Memory B cell (primary cell): ENCODE measurements around the gene TMEM130.

Source experiments
- ATAC-seq: fragments of 150-1000 bp; cut with Tn5 transposase; 2 replicates; pipeline ENCODE4 v1.10.0; 2021; ENCODE audit warnings: low read depth, mild to moderate bottlenecking, moderate library complexity
- DNase-seq, 2 donors: peaks; one replicate each; pipeline ENCODE4 v3.0.0; 2022; ENCODE audit warnings: low spot score in 2 of 2
- H3K27ac Mint-ChIP-seq: one replicate; pipeline ENCODE4 v1.8.0; 2022; ENCODE audit warnings: mild to moderate bottlenecking, moderate library complexity, mixed read lengths
- H3K27me3 Mint-ChIP-seq: one replicate; pipeline ENCODE4 v1.8.0; 2022; ENCODE audit warnings: mixed read lengths
- H3K36me3 Mint-ChIP-seq: one replicate; pipeline ENCODE4 v1.8.0; 2022; ENCODE audit warnings: mild to moderate bottlenecking, mixed read lengths
- H3K4me1 Mint-ChIP-seq: one replicate; pipeline ENCODE4 v1.8.0; 2022; ENCODE audit warnings: mixed read lengths
- H3K4me3 Mint-ChIP-seq: one replicate; pipeline ENCODE4 v1.8.0; 2022; ENCODE audit warnings: mild to moderate bottlenecking, moderate library complexity, mixed read lengths
- H3K9me3 Mint-ChIP-seq: one replicate; pipeline ENCODE4 v1.8.0; 2022; ENCODE audit warnings: mixed read lengths

The TMEM130 gene

DNA sequence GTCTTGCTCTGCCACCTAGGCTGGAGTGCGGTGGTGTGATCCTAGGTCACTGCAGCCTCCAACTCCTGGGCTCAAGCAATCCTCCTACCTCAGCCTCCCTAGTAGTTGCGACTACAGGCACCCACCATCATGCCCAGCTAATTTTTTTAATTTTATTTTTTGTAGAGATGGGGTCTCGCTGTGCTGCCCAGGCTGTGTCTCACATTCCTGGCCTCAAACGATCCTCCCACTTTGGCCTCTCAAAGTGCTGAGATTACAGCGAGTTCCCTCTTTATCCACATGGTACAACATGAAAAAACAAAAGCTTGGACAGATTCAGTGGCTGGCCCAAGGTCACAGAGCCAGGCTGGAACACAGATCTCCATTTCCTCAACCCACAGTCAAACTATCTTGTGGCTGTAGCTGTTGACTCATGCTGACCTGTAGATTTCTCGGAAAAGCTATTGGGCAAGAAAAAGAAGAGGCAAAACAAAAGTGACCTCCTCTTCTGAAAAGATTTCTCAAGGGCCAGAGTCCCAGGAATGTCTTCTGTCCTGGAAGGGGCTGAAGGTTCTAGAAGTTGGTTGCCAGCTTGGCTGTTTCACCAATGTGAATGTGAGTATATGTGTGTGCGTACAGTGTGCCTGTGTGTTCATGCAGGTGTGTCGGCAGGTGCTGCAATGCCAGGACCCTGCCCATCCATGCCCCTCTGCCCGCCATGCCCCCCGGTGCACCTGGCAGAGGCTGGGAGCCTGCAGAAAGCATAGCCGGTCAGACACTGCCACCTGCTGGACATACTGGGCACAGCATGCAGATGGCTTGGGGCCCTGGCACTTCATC lies 28.4 kb downstream of the TMEM130 start:
- no peaks in the 10 kb centered on the region for H3K36me3 Mint-ChIP-seq
- no peak overlapping the region for H3K4me3 Mint-ChIP-seq
- ATAC-seq (peak; percentile 68), DNase-seq (peak; percentile 77 to 86)
- no peak overlapping the region for H3K27ac Mint-ChIP-seq
- no peaks in the 10 kb centered on the region for H3K9me3 Mint-ChIP-seq
- peaks cover 19% of the 10 kb centered on the region for H3K27me3 Mint-ChIP-seq
- peaks cover 3% of the 10 kb centered on the region for H3K4me1 Mint-ChIP-seq

DNA sequence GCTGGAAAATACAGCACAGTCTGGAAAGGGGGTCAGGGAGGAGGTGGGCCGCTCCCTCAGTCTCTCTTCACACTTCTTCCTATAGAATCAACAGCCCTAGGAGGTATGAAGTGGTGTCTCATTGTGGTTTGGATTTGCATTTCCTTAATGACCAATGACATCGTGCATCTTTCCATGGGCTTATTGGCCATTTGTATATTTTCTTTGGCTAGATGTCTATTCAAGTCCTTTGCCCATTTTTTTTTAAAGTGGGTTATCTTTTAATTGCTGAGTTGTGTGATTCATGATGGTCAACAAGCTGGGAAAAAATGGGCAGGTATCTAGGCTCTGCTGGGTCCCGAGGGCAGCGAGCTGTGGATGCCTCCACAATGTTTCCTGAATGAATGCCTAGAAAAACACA lies 29.1 kb downstream of the TMEM130 start:
- H3K36me3 Mint-ChIP-seq, result no peaks in the 10 kb centered on the region
- no peaks in the 10 kb centered on the region for H3K9me3 Mint-ChIP-seq
- DNase-seq (no peak), ATAC-seq (no peak)
- H3K4me3 Mint-ChIP-seq, result no peak overlapping the region
- peaks cover 19% of the 10 kb centered on the region for H3K27me3 Mint-ChIP-seq
- peaks cover 3% of the 10 kb centered on the region for H3K4me1 Mint-ChIP-seq
- no peak overlapping the region for H3K27ac Mint-ChIP-seq

GRCh38 chr7:98840096-98840495 lies 29.7 kb downstream of the TMEM130 start:
- Mint-ChIP-seq H3K4me1 (peaks cover 3% of the 10 kb centered on the region), H3K27ac (no peak overlapping the region), H3K27me3 (peaks cover 19% of the 10 kb centered on the region), H3K4me3 (no peak overlapping the region), H3K36me3 (no peaks in the 10 kb centered on the region), H3K9me3 (no peaks in the 10 kb centered on the region)
- DNase-seq, result no peak
- ATAC-seq, result no peak

DNA sequence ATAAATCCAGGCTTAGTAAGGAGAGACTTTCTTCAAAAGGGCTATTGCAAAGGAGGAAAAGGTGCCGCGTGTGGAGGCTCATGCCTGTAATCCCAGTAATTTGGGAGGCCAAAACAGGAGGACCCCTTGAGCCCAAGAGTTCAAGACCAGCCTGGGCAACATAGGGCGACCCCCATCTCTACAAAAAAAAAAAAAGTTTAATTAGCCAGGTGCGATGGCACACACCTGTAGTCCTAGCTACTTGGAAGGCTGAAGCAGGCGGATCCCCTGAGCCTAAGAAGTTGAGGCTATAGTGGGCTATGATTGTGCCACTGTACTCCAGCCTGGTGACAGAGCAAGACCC lies 32.2 kb downstream of the TMEM130 start:
- peaks cover 14% of the 10 kb centered on the region for H3K27me3 Mint-ChIP-seq
- no peak for ATAC-seq
- no peak overlapping the region for H3K27ac Mint-ChIP-seq
- no peak for DNase-seq
- H3K36me3 Mint-ChIP-seq, result no peaks in the 10 kb centered on the region
- no peak overlapping the region for H3K4me3 Mint-ChIP-seq
- peaks cover 3% of the 10 kb centered on the region for H3K4me1 Mint-ChIP-seq
- H3K9me3 Mint-ChIP-seq, result no peaks in the 10 kb centered on the region

- no peak overlapping the region for H3K27ac Mint-ChIP-seq
- no peaks in the 10 kb centered on the region for H3K9me3 Mint-ChIP-seq
- no peaks in the 10 kb centered on the region for H3K36me3 Mint-ChIP-seq
- peaks cover 3% of the 10 kb centered on the region for H3K4me1 Mint-ChIP-seq
- peaks cover 14% of the 10 kb centered on the region for H3K27me3 Mint-ChIP-seq
- no peak overlapping the region for H3K4me3 Mint-ChIP-seq
- ATAC-seq (no peak), DNase-seq (no peak)
Measured at GRCh38 chr7:98836811-98837629, 32.8 kb downstream of the TMEM130 start.

GRCh38 chr7:98834949-98835348 lies 34.9 kb downstream of the TMEM130 start:
- no peaks in the 10 kb centered on the region for H3K4me1 Mint-ChIP-seq
- DNase-seq (no peak), ATAC-seq (no peak)
- peaks cover 10% of the 10 kb centered on the region for H3K27me3 Mint-ChIP-seq
- no peak overlapping the region for H3K27ac Mint-ChIP-seq
- no peaks in the 10 kb centered on the region for H3K36me3 Mint-ChIP-seq
- H3K9me3 Mint-ChIP-seq, result no peaks in the 10 kb centered on the region
- H3K4me3 Mint-ChIP-seq, result no peak overlapping the region

DNA sequence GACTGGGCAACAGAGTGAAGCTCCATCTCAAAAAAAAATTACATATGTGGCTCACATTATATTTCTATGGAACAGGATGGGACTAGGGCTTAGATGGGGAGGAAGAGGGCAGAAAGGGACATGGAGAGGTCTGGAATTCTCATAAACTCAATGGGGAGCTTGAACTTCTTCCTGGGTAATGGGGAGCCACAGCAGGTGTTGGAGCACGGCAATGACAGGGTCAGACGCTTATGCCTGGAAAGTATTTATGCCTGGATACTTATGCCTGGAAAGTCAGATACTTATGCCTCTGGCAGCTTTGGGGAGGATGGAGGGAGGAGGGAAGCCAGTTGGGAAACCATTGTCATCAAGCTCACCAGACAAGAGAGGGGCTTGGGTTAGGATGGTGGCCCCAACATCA lies 36.8 kb downstream of the TMEM130 start:
- Mint-ChIP-seq H3K36me3 (no peaks in the 10 kb centered on the region), H3K27me3 (peaks cover 9% of the 10 kb centered on the region), H3K27ac (no peak overlapping the region), H3K4me3 (no peak overlapping the region), H3K4me1 (no peaks in the 10 kb centered on the region), H3K9me3 (no peaks in the 10 kb centered on the region)
- DNase-seq (no peak), ATAC-seq (no peak)

GRCh38 chr7:98831641-98832221 lies 38.1 kb downstream of the TMEM130 start:
- no peak overlapping the region for H3K27ac Mint-ChIP-seq
- ATAC-seq, result no peak
- H3K36me3 Mint-ChIP-seq, result no peaks in the 10 kb centered on the region
- H3K9me3 Mint-ChIP-seq, result no peaks in the 10 kb centered on the region
- DNase-seq, result no peak
- H3K27me3 Mint-ChIP-seq, result peaks cover 14% of the 10 kb centered on the region
- no peaks in the 10 kb centered on the region for H3K4me1 Mint-ChIP-seq
- no peak overlapping the region for H3K4me3 Mint-ChIP-seq

- Mint-ChIP-seq H3K4me3 (no peak overlapping the region), H3K27ac (no peak overlapping the region)
Measured at GRCh38 chr7:98830972-98831548, 38.8 kb downstream of the TMEM130 start.

GRCh38 chr7:98828368-98828767 lies 41.4 kb downstream of the TMEM130 start:
- Mint-ChIP-seq H3K9me3 (no peaks in the 10 kb centered on the region), H3K27ac (no peak overlapping the region), H3K4me1 (no peaks in the 10 kb centered on the region)

More at GRCh38 chr7:98830972-98831548, 38.8 kb downstream of the TMEM130 start:
- no peaks in the 10 kb centered on the region for H3K36me3 Mint-ChIP-seq
- peaks cover 13% of the 10 kb centered on the region for H3K27me3 Mint-ChIP-seq
- DNase-seq, result no peak
- H3K4me1 Mint-ChIP-seq, result no peaks in the 10 kb centered on the region
- no peak for ATAC-seq
- no peaks in the 10 kb centered on the region for H3K9me3 Mint-ChIP-seq

DNA sequence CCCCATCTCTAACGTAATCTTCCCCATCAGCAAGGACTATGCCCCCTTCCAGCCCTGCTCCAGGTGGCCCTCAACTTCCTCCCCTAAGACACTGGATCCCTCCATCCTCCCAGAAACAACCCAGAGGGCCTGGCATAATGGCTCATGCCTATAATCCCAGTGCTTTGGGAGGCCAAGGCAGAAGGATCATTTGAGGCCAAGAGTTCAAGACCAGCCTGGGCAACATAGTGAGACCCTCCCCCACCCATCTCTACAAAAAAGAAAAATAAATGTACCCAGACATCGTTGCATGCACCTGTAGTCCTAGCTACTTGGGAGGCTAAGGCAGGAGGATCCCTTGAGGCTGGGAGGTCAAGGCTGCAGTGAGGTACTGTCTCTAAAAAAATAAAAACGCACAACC lies 42.6 kb downstream of the TMEM130 start:
- DNase-seq (no peak), ATAC-seq (no peak)
- Mint-ChIP-seq H3K36me3 (no peaks in the 10 kb centered on the region), H3K27me3 (peaks cover 17% of the 10 kb centered on the region), H3K9me3 (no peaks in the 10 kb centered on the region), H3K27ac (no peak overlapping the region), H3K4me1 (no peaks in the 10 kb centered on the region), H3K4me3 (no peak overlapping the region)

More at GRCh38 chr7:98828368-98828767, 41.4 kb downstream of the TMEM130 start:
- Mint-ChIP-seq H3K36me3 (no peaks in the 10 kb centered on the region), H3K27me3 (peaks cover 17% of the 10 kb centered on the region), H3K4me3 (no peak overlapping the region)
- ATAC-seq, result no peak
- DNase-seq, result no peak

GRCh38 chr7:98826811-98827231 lies 43.0 kb downstream of the TMEM130 start:
- no peaks in the 10 kb centered on the region for H3K36me3 Mint-ChIP-seq
- H3K4me3 Mint-ChIP-seq, result no peak overlapping the region
- no peak overlapping the region for H3K27ac Mint-ChIP-seq
- no peaks in the 10 kb centered on the region for H3K9me3 Mint-ChIP-seq
- ATAC-seq, result no peak
- no peak for DNase-seq
- peaks cover 17% of the 10 kb centered on the region for H3K27me3 Mint-ChIP-seq
- H3K4me1 Mint-ChIP-seq, result no peaks in the 10 kb centered on the region

DNA sequence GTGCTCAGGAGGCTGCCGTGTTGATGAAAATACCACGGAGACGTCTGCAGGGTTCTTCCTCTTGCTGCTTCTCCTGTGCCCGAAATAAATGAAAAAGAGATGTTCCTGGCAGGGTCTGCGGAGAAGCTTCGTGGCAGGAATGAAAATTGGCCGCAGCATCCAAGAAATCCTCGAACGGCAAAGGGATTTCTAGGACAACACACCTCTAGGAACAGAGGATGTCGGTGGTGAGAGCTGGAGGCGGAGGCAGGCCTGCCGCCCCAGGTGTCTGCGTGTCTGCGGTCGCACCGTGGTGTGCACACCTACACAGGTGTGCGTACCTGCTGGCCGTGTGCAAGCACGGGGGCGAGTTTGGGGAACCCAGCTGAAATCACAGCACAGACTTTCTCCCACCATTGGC lies 43.4 kb downstream of the TMEM130 start:
- no peaks in the 10 kb centered on the region for H3K4me1 Mint-ChIP-seq
- H3K27me3 Mint-ChIP-seq, result peaks cover 17% of the 10 kb centered on the region
- no peak overlapping the region for H3K27ac Mint-ChIP-seq
- DNase-seq, result no peak
- no peak overlapping the region for H3K4me3 Mint-ChIP-seq
- no peaks in the 10 kb centered on the region for H3K36me3 Mint-ChIP-seq
- no peaks in the 10 kb centered on the region for H3K9me3 Mint-ChIP-seq
- no peak for ATAC-seq

- DNase-seq (no peak), ATAC-seq (no peak)
- Mint-ChIP-seq H3K9me3 (no peaks in the 10 kb centered on the region), H3K27me3 (peaks cover 16% of the 10 kb centered on the region), H3K36me3 (no peaks in the 10 kb centered on the region), H3K4me1 (no peaks in the 10 kb centered on the region), H3K4me3 (no peak overlapping the region), H3K27ac (no peak overlapping the region)
Measured at GRCh38 chr7:98823226-98823625, 46.6 kb downstream of the TMEM130 start.
